ENCODE data around the gene TMEM151A. TPM values are rescaled to one million over a fixed set of nuclear protein-coding genes. Genes with fewer than 3 reads are reported as not detected.

The TMEM151A gene
- total RNA-seq, 4 donors from 2014 or later: 0.20 to 1.1 (median 0.22) TPM; not detected in 1

DNA sequence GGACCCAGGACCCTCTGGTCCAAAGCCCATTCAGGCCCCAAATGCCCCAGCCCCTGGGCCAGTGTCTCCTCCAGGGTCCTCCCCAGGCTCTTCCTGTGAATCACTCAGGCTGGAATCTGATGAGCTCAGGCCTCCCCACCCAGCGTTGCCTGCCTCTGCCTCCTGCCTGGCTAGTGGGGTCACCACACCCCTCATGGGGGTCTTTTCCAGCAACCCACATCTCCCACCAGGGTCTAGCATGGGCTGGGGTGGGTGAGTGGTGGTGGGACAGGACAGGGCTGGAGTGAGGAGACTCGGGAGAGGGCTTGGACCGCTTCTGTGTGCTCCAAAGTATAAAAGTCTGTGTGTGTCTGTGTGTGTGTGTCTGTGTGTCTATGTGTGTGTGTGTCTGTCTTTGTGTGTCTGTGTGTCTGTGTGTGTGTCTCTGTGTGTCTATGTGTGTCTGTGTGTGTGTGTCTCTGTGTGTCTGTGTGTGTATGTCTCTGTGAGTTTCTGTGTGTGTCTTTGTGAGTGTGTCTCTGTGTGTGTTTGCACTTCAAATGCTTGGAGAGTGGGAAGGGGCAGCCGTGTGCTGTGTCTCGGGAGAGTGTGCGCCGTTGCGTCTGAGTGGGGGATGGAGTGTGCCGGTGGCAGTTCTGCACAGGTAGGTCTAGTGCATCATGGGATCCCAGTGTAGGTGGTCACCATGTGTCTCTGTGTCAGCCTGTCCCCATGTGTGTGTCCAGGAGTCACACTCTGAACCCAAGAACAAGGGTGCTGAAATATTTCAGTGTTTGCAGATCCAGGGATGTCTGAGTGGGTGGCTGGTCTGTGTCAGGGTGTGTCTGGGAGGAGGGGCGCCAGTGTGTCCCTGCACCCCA is 35.7 kb downstream of the TMEM151A start:
- no peak for DNase-seq
- intact Hi-C loops (cut with DNase I): no loop called here
- TF ChIP-seq, protein P1, sequence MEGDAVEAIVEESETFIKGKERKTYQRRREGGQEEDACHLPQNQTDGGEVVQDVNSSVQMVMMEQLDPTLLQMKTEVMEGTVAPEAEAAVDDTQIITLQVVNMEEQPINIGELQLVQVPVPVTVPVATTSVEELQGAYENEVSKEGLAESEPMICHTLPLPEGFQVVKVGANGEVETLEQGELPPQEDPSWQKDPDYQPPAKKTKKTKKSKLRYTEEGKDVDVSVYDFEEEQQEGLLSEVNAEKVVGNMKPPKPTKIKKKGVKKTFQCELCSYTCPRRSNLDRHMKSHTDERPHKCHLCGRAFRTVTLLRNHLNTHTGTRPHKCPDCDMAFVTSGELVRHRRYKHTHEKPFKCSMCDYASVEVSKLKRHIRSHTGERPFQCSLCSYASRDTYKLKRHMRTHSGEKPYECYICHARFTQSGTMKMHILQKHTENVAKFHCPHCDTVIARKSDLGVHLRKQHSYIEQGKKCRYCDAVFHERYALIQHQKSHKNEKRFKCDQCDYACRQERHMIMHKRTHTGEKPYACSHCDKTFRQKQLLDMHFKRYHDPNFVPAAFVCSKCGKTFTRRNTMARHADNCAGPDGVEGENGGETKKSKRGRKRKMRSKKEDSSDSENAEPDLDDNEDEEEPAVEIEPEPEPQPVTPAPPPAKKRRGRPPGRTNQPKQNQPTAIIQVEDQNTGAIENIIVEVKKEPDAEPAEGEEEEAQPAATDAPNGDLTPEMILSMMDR (IDR thresholded peaks at IDR 0.05): no peak
- TF ChIP-seq POLR2A (IDR thresholded peaks at IDR 0.05): no peak

DNA sequence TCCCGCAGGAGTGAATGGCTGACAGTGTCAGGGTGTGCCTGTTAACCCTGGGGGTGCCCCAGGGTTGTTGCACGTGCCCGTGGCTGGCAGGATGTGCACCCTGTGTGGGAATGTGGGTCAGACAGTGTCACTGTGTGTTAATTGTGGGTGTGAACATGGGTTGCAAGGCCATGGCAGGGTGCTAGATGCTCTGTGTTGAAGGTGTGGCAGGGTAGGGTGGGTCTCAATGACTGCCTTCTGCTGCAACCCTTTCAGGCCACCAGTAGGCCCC is 36.3 kb downstream of the TMEM151A start:
- Histone ChIP-seq H3K4me1 (peaks cover 0 to 28% of the 10 kb centered on the region in 2 donors), H3K36me3 (no peaks in the 10 kb centered on the region), H3K9me3 (no peaks in the 10 kb centered on the region), H3K4me3 (replicated peaks in 1 of 3) (no peak overlapping the region), H3K27ac (no peak overlapping the region), H3K27me3 (no peaks in the 10 kb centered on the region)
- intact Hi-C loops (cut with DNase I): no loop called here
- no peak for TF ChIP-seq POLR2A (IDR thresholded peaks at IDR 0.05)
- TF ChIP-seq, protein P1 (IDR thresholded peaks at IDR 0.05): no peak
- no peak for DNase-seq
- 94% methylated on average over 2 of the region's 3 CpGs; no CpG with 5 or more reads in 1 of the 2 donors for WGBS, 2 donors

More for the DNA sequence above, 35.7 kb downstream of the TMEM151A start:
- H3K27ac ChIP-seq: peak overlapping the region in 2 of 3 donors; percentile 41 to 43
- no peaks in the 10 kb centered on the region for H3K27me3 ChIP-seq
- 64 to 80% methylated on average over 4 to 10 of the region's 10 CpGs for WGBS, 2 donors
- no peak overlapping the region for H3K4me3 ChIP-seq (replicated peaks in 1 of 3)
- no peaks in the 10 kb centered on the region for H3K9me3 ChIP-seq
- H3K36me3 ChIP-seq: no peaks in the 10 kb centered on the region
- H3K4me1 ChIP-seq: peaks cover 0 to 28% of the 10 kb centered on the region in 2 donors

DNA sequence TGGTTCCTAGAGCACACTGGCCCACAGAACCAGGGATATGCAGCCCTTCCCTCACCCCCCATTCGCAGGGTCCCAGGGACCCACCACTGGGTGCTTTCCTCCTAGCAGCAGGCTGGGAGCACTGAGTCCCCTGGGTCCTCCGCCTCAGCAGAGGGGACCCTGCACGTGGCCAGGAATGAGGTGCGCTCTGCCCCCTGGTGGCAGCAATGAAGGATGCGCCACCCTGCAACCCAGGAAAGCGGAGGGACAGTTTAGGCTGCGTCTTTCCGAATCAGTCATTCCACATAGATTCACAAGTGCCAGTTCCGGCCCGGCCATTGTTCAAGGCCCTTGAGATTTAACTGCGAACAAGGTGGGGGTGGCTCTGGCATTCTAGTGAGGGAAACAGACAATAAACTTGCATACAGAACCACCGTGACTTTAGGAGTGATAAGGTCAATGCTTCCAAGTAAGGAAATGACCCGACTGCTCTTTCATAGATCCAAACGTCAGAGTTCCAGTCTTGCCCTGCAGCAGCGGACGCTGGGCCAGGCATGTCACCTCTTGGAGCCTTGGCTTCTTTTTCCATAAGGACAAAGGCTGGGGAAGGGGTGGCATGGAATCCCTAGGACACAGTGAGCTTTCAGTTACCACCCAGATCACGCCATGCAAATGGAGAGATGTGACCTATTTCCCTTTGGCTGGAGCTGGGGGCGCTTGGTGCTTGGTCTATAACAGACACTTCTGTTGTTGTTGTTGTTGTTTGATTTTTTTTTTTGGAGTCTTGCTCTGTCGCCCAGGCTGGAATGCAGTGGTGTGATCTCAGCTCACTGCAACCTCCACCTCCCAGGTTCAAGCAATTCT is 36.8 kb downstream of the TMEM151A start:
- no peak overlapping the region for H3K4me3 ChIP-seq (replicated peaks in 1 of 3)
- peaks cover 0 to 28% of the 10 kb centered on the region in 2 donors for H3K4me1 ChIP-seq
- peak; percentile 67 for DNase-seq
- no peaks in the 10 kb centered on the region for H3K36me3 ChIP-seq
- intact Hi-C loops (cut with DNase I): no loop called here
- TF ChIP-seq, protein P1 (IDR thresholded peaks at IDR 0.05): peak; percentile 82 to 98 (median 90)
- TF ChIP-seq POLR2A (IDR thresholded peaks at IDR 0.05): no peak
- H3K27me3 ChIP-seq: no peaks in the 10 kb centered on the region
- WGBS, 2 donors: 19 to 20% methylated on average over 12 to 19 of the region's 19 CpGs
- no peaks in the 10 kb centered on the region for H3K9me3 ChIP-seq
- no peak overlapping the region for H3K27ac ChIP-seq

DNA sequence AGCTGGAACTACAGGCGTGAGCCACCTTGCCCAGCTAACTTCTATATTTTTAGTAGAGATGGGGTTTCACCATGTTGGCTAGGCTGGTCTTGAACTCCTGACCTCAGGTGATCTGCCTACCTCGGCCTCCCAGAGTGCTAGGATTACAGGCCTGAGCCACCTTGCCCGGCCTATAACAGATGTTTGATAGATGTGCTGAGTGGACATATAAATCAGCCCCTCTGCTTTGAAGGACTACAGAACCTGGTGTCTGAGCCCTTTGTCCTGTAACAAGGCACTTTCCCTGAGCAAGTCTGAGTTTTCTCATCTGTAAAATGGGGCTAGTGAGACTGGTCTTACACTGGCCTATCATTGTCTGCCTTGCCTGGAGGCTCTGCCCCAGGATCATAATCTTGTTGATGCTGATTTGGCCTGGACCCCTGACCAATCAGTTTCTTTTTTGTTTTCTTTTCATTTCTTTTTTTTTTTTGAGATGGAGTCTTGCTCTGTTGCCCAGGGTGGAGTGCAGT is 37.5 kb downstream of the TMEM151A start:
- Histone ChIP-seq H3K4me3 (replicated peaks in 1 of 3) (no peak overlapping the region), H3K9me3 (no peaks in the 10 kb centered on the region), H3K27me3 (no peaks in the 10 kb centered on the region), H3K36me3 (no peaks in the 10 kb centered on the region), H3K27ac (no peak overlapping the region), H3K4me1 (peaks cover 0 to 28% of the 10 kb centered on the region in 2 donors)
- no peak for TF ChIP-seq POLR2A (IDR thresholded peaks at IDR 0.05)
- TF ChIP-seq, protein P1 (IDR thresholded peaks at IDR 0.05): no peak
- DNase-seq: no peak
- 84% methylated on average over 3 of the region's 3 CpGs for WGBS, 2 donors
- intact Hi-C loops (cut with DNase I): no loop called here
